Mesenchymal stem cell (in vitro differentiated cells and primary cell): ENCODE measurements around the gene FUT9.

Experiments used
- DNase-seq: peaks from one replicate; pipeline ENCODE4 v3.0.0-alpha.2; 2013
- H2AFZ ChIP-seq: one replicate; pipeline ENCODE4 v1.6.1; 2013; ENCODE audit warnings: low read depth, mild to moderate bottlenecking, control low read depth, inconsistent platforms, low read length, moderate library complexity
- H2AK5ac ChIP-seq: 2 replicates; pipeline ENCODE4 v1.6.1; 2013; ENCODE audit warnings: low read length, moderate library complexity, mild to moderate bottlenecking, inconsistent platforms; ENCODE audit not compliant: severe bottlenecking
- H2BK120ac ChIP-seq: one replicate; pipeline ENCODE4 v1.6.1; 2013; ENCODE audit warnings: low read depth, mild to moderate bottlenecking, inconsistent platforms, low read length, moderate library complexity
- H2BK12ac ChIP-seq, 2 experiments: one replicate each; pipeline ENCODE4 v1.6.1; 2013; ENCODE audit warnings: inconsistent platforms in 2 of 2, low read length in 2 of 2, mild to moderate bottlenecking in 2 of 2, moderate library complexity in 2 of 2, control low read depth in 1 of 2
- H2BK15ac ChIP-seq: one replicate; pipeline ENCODE4 v1.6.1; 2013; ENCODE audit warnings: mild to moderate bottlenecking, low read depth, inconsistent platforms; ENCODE audit not compliant: poor library complexity, severe bottlenecking
- H2BK5ac ChIP-seq: 2 replicates; pipeline ENCODE4 v1.6.1; 2013; ENCODE audit warnings: low read depth, mild to moderate bottlenecking, low read length, control low read depth, inconsistent platforms; ENCODE audit not compliant: poor library complexity, severe bottlenecking
- H3K14ac ChIP-seq, 2 experiments: one replicate each; pipeline ENCODE4 v1.6.1; 2013; ENCODE audit warnings: inconsistent platforms in 2 of 2, low read length in 2 of 2, control low read depth in 1 of 2, mild to moderate bottlenecking in 1 of 2, moderate library complexity in 1 of 2
- H3K18ac ChIP-seq, 2 experiments: one replicate each; pipeline ENCODE4 v1.6.1; 2013; ENCODE audit warnings: inconsistent platforms in 2 of 2, low read length in 2 of 2, control low read depth in 1 of 2, low read depth in 1 of 2, mild to moderate bottlenecking in 1 of 2
- H3K23ac ChIP-seq, 2 experiments: one replicate each; pipeline ENCODE4 v1.6.1; 2013; ENCODE audit warnings: inconsistent platforms in 2 of 2, low read length in 2 of 2, mild to moderate bottlenecking in 2 of 2, moderate library complexity in 2 of 2, control low read depth in 1 of 2
- H3K27ac ChIP-seq: 2 replicates; pipeline ENCODE4 v1.5.1; 2013; ENCODE audit warnings: mild to moderate bottlenecking, moderate library complexity, low read length, control low read depth, inconsistent platforms; ENCODE audit not compliant: poor library complexity, severe bottlenecking
- H3K27me3 ChIP-seq, 2 experiments: 2 replicates each; pipeline versions ENCODE4 v1.6.1 to v1.7.0; 2013; ENCODE audit warnings: low read length in 2 of 2, mild to moderate bottlenecking in 2 of 2, moderate library complexity in 2 of 2, control low read depth in 1 of 2, inconsistent platforms in 1 of 2; ENCODE audit not compliant: control insufficient read depth in 1 of 2, insufficient read depth in 1 of 2
- H3K36me3 ChIP-seq, 2 experiments: 2 replicates each; pipeline versions ENCODE4 v1.6.1 to v1.7.0; 2013; ENCODE audit warnings: low read length in 2 of 2, control low read depth in 1 of 2, inconsistent platforms in 1 of 2, low read depth in 1 of 2, mild to moderate bottlenecking in 1 of 2; ENCODE audit not compliant: insufficient read depth in 2 of 2, control insufficient read depth in 1 of 2
- H3K4ac ChIP-seq, 2 experiments: one replicate each; pipeline ENCODE4 v1.6.1; 2013; ENCODE audit warnings: inconsistent platforms in 2 of 2, low read length in 2 of 2, mild to moderate bottlenecking in 2 of 2, moderate library complexity in 2 of 2, control low read depth in 1 of 2, low read depth in 1 of 2
- H3K4me1 ChIP-seq: 2 replicates; pipeline ENCODE4 v1.6.1; 2013; ENCODE audit warnings: low read depth, low read length, control low read depth; ENCODE audit not compliant: control insufficient read depth, insufficient read depth
- H3K4me2 ChIP-seq: 2 replicates; pipeline ENCODE4 v1.6.1; 2013; ENCODE audit warnings: low read length, mild to moderate bottlenecking, inconsistent platforms; ENCODE audit not compliant: poor library complexity, severe bottlenecking
- H3K4me3 ChIP-seq, 2 experiments: 2 replicates each; pipeline versions ENCODE4 v1.5.1 to v1.7.0; 2013; ENCODE audit warnings: low read length in 2 of 2, mild to moderate bottlenecking in 2 of 2, control low read depth in 1 of 2, low read depth in 1 of 2; ENCODE audit not compliant: insufficient read depth in 1 of 2
- H3K79me1 ChIP-seq: replicated peaks from 2 replicates; pipeline ENCODE4 v1.6.1; 2013; ENCODE audit warnings: mild to moderate bottlenecking, control low read depth, low read length, inconsistent platforms; ENCODE audit not compliant: poor library complexity, severe bottlenecking
- H3K9ac ChIP-seq: 2 replicates; pipeline ENCODE4 v1.7.0; 2013; ENCODE audit warnings: mild to moderate bottlenecking, low read length, moderate library complexity
- H3K9me3 ChIP-seq: 2 replicates; pipeline ENCODE4 v1.7.0; 2013; ENCODE audit warnings: mild to moderate bottlenecking, low read length; ENCODE audit not compliant: control insufficient read depth
- H4K8ac ChIP-seq: one replicate; pipeline ENCODE4 v1.6.1; 2013; ENCODE audit warnings: inconsistent platforms, mild to moderate bottlenecking, low read length, moderate library complexity
- H4K91ac ChIP-seq: one replicate; pipeline ENCODE4 v1.6.1; 2013; ENCODE audit warnings: mild to moderate bottlenecking, low read length, inconsistent platforms
- WGBS: methylation state at CpG from one replicate; pipeline ENCODE4 v1.1.7; 2013; ENCODE audit warnings: mixed read lengths; 5-methylcytosine and 5-hydroxymethylcytosine counted together

Gene FUT9

DNA sequence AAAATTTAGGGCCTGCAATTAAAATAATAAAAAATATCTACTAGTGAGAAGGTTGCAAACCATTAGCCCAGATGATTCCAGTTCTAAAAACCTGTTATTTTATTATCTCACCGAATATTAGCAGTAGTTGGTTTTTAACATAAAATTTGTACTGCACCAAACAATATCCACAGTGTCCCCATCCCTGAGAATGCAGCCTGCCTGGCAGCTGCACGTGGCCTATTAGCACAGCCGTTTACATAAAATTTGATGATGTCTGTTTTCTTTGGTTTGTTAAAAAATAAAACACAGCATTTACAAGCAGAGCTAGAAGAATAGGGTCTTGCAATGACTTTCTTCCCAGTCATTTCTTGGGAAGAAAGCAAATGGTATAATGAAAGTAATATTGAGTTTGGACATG lies 58.2 kb downstream of the FUT9 start:
- H3K4me2 ChIP-seq = no peak overlapping the region
- no peaks in the 10 kb centered on the region for H3K9me3 ChIP-seq
- H3K79me1 ChIP-seq = no peaks in the 10 kb centered on the region
- H2BK12ac ChIP-seq = no peak overlapping the region
- DNase-seq = no peak
- no peaks in the 10 kb centered on the region for H3K36me3 ChIP-seq
- no peak overlapping the region for H3K14ac ChIP-seq
- H3K27me3 ChIP-seq = no peaks in the 10 kb centered on the region
- H2AK5ac ChIP-seq = no peak overlapping the region
- H3K23ac ChIP-seq = no peak overlapping the region
- H3K18ac ChIP-seq = no peak overlapping the region
- no peak overlapping the region for H3K4me3 ChIP-seq
- no peak overlapping the region for H3K27ac ChIP-seq
- H2BK15ac ChIP-seq = no peak overlapping the region
- no peak overlapping the region for H3K9ac ChIP-seq
- H2BK5ac ChIP-seq = no peak overlapping the region
- H4K8ac ChIP-seq = no peak overlapping the region
- no peak overlapping the region for H2BK120ac ChIP-seq
- whole genome bisulfite sequencing = 100% methylated on average over 1 of the region's 3 CpGs
- H4K91ac ChIP-seq = no peak overlapping the region
- no peak overlapping the region for H2AFZ ChIP-seq
- H3K4ac ChIP-seq = no peak overlapping the region
- H3K4me1 ChIP-seq = no peaks in the 10 kb centered on the region

DNA sequence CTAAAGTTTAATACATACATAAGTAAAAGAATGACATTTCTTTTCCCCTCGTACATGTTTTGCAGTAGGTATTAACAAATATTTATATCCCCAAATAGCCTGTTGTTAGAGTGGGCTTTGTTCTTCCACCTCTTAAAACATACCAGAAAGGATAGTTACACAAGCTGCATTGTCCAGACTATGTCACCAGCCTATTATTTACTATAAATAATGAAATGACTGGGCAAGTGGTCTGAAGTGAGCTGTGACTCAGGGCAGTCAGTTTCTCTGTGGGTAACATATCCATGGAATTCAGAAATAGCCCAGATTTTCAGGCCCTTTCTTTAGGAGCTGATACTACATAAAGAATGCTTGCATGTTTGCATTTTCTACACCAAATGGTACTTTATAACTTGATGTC lies 60.1 kb downstream of the FUT9 start:
- Histone ChIP-seq H2BK15ac (no peak overlapping the region), H3K9me3 (peaks cover 2% of the 10 kb centered on the region), H3K27ac (no peak overlapping the region), H3K18ac (no peak overlapping the region), H3K36me3 (no peaks in the 10 kb centered on the region), H2BK120ac (no peak overlapping the region), H3K23ac (no peak overlapping the region), H2BK5ac (no peak overlapping the region), H3K9ac (no peak overlapping the region), H3K79me1 (no peaks in the 10 kb centered on the region), H3K14ac (no peak overlapping the region), H4K91ac (no peak overlapping the region), H4K8ac (no peak overlapping the region), H3K4ac (no peak overlapping the region), H3K27me3 (no peaks in the 10 kb centered on the region), H3K4me2 (no peak overlapping the region), H3K4me1 (no peaks in the 10 kb centered on the region), H2AK5ac (no peak overlapping the region), H2AFZ (no peak overlapping the region), H2BK12ac (no peak overlapping the region), H3K4me3 (no peak overlapping the region)
- WGBS = no CpG with 5 or more reads among the region's 1 CpG
- no peak for DNase-seq

DNA sequence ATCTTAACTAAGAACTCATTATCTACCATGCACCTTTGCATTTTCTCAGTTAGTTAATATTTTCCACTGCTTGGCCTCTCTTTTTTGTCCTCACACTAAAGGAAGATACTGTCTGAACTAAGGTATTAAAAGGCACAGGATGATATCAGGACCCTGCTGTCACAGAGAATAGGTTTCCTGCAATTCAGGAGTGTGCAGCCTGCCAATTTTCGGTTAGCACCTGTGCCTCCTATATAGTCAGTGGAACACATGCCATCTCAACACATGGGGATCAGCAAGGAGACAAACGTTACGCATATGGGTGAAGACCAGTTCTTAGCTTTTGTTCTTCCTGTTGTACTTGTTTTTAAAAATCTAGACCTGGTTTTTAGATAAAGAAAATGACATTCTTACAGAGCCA lies 71.0 kb downstream of the FUT9 start:
- no peak overlapping the region for H2BK120ac ChIP-seq
- no peak overlapping the region for H3K4ac ChIP-seq
- H2BK5ac ChIP-seq = no peak overlapping the region
- H3K79me1 ChIP-seq = no peaks in the 10 kb centered on the region
- no peak overlapping the region for H3K4me2 ChIP-seq
- H2AK5ac ChIP-seq = no peak overlapping the region
- H2BK15ac ChIP-seq = no peak overlapping the region
- H3K4me3 ChIP-seq = no peak overlapping the region
- WGBS = 69% methylated on average over 3 of the region's 3 CpGs
- no peak overlapping the region for H3K27ac ChIP-seq
- no peak for DNase-seq
- H3K23ac ChIP-seq = no peak overlapping the region
- H4K8ac ChIP-seq = no peak overlapping the region
- no peak overlapping the region for H2AFZ ChIP-seq
- H3K14ac ChIP-seq = no peak overlapping the region
- no peaks in the 10 kb centered on the region for H3K36me3 ChIP-seq
- no peak overlapping the region for H2BK12ac ChIP-seq
- H3K9me3 ChIP-seq = peaks cover 27% of the 10 kb centered on the region
- H3K27me3 ChIP-seq = no peaks in the 10 kb centered on the region
- H3K18ac ChIP-seq = no peak overlapping the region
- no peak overlapping the region for H3K9ac ChIP-seq
- no peak overlapping the region for H4K91ac ChIP-seq
- no peaks in the 10 kb centered on the region for H3K4me1 ChIP-seq

DNA sequence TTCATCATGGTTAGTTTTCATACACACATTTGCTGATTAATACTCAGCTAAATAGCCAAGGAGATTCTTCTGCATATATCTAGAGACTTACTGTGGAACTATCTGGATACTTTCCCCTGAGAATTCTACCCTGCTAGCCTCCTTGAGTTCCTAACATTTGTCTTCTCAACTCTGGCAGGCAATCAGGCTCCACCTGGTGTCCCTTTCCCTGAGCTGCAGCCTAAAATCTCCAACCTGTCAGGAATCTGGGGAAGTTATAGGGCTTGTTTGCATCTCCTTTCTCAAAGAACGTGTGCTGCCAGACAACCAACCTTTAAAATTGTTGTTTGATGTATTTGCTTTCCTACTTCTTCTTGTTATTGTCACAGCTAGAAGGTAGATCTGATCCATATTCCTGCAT lies 73.4 kb downstream of the FUT9 start:
- H3K4me2 ChIP-seq = no peak overlapping the region
- no CpG with 5 or more reads among the region's 1 CpG for WGBS
- no peak overlapping the region for H3K4ac ChIP-seq
- H2AK5ac ChIP-seq = no peak overlapping the region
- H2BK5ac ChIP-seq = no peak overlapping the region
- no peak overlapping the region for H2AFZ ChIP-seq
- H3K14ac ChIP-seq = no peak overlapping the region
- H2BK12ac ChIP-seq = no peak overlapping the region
- H4K91ac ChIP-seq = no peak overlapping the region
- no peak overlapping the region for H3K18ac ChIP-seq
- H3K36me3 ChIP-seq = no peaks in the 10 kb centered on the region
- no peaks in the 10 kb centered on the region for H3K79me1 ChIP-seq
- H4K8ac ChIP-seq = no peak overlapping the region
- no peak overlapping the region for H2BK15ac ChIP-seq
- peaks cover 27% of the 10 kb centered on the region for H3K9me3 ChIP-seq
- no peaks in the 10 kb centered on the region for H3K4me1 ChIP-seq
- H3K27ac ChIP-seq = no peak overlapping the region
- no peak overlapping the region for H3K4me3 ChIP-seq
- DNase-seq = no peak
- no peaks in the 10 kb centered on the region for H3K27me3 ChIP-seq
- H3K23ac ChIP-seq = no peak overlapping the region
- H2BK120ac ChIP-seq = no peak overlapping the region
- H3K9ac ChIP-seq = no peak overlapping the region
